SJCRH30 (cell line): ENCODE measurements around the gene NR1D1. TPM values are rescaled to one million over a fixed set of nuclear protein-coding genes. Genes with fewer than 3 reads are reported as not detected.

Source experiments
- DNase-seq, 2 experiments: peaks; one replicate each; pipeline ENCODE4 v3.0.0-alpha.2; 2015 to 2020
- H3K27ac ChIP-seq: fragments of 250-450 bp; sonication (Bioruptor Pico); 2 replicates; pipeline ENCODE4 v1.5.1; 2020; ENCODE audit warnings: mild to moderate bottlenecking, moderate library complexity
- H3K27me3 ChIP-seq: fragments of 250-450 bp; sonication (Bioruptor Pico); 2 replicates; pipeline ENCODE4 v1.5.1; 2020; ENCODE audit warnings: mild to moderate bottlenecking, moderate library complexity
- H3K36me3 ChIP-seq: fragments of 250-450 bp; sonication (Bioruptor Pico); 2 replicates; pipeline ENCODE4 v1.5.1; 2020; ENCODE audit warnings: mild to moderate bottlenecking, moderate library complexity
- H3K4me1 ChIP-seq: fragments of 250-450 bp; sonication (Bioruptor Pico); 2 replicates; pipeline ENCODE4 v1.5.1; 2020; ENCODE audit warnings: mild to moderate bottlenecking, moderate library complexity
- H3K4me3 ChIP-seq: fragments of 250-450 bp; sonication (Bioruptor Pico); 2 replicates; pipeline ENCODE4 v1.5.1; 2020; ENCODE audit warnings: mild to moderate bottlenecking, moderate library complexity
- H3K9me3 ChIP-seq: fragments of 250-450 bp; sonication (Bioruptor Pico); replicated peaks from 2 replicates; pipeline ENCODE4 v1.5.1; 2020; ENCODE audit warnings: mild to moderate bottlenecking, moderate library complexity
- total RNA-seq: library from RNA; depleted of rRNA; stranded (reverse); fragments of >200 nt; shearing (Covaris generic); gene quantifications from 2 replicates; pipeline ENCODE4 v1.2.3, GENCODE V29; 2014; rRNA removed

The NR1D1 gene
- total RNA-seq, 1 experiment from 2014 or later = 1.0 TPM

DNA sequence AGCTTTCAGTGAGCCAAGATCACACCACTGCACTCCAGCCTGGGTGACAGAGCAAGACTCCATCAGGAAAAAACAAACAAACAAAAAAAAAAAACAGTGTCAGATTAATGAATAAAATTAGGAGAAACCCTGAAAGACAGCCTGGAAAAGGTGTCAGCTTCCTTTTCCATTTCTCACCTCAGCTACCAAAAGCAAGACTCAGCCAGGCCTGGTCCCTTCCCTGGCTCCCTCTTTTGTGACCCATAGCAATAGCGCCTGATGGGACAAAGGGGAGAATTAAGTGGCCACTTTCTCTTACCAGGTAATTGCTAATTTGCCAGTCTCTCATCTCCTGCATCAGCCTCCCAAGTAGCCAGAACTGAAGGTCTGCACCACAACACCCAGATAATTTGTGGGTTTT, 41.5 kb downstream of the NR1D1 start:
- Histone ChIP-seq H3K27ac (no peak overlapping the region), H3K4me1 (peaks cover 14% of the 10 kb centered on the region; the same call in 1 of the 2 replicates), H3K9me3 (no peaks in the 10 kb centered on the region), H3K4me3 (no peak overlapping the region), H3K27me3 (peaks cover 9% of the 10 kb centered on the region; the same call in 1 of the 2 replicates), H3K36me3 (no peaks in the 10 kb centered on the region)
- DNase-seq = no peak

DNA sequence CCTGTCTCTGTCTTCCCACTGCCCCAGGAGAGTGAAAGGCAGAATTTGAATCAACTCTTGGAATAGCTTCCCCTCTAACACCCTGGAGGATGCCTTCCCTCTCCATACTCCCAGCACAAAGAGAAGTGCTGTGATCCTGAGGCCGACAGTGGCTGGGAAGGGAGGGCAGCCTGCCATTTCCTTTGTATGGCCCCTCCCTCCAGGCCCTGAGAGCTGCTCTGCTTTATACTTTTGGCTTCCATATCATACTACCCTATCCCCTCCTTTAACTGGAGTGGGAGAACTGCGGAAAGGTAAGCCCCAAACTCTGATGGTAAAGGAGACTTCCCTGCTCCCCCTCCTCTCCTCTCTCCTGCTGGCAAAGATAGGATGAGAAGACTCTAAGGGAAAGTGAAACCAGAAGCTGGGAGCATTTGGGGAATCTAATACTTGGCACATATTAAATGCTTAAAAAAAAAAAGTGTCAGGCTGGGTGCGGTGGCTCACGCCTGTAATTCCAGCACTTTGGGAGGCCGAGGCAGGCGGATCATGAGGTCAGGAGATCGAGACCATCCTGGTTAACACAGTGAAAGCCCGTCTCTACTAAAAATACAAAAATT, 42.1 kb downstream of the NR1D1 start:
- DNase-seq = no peak

DNA sequence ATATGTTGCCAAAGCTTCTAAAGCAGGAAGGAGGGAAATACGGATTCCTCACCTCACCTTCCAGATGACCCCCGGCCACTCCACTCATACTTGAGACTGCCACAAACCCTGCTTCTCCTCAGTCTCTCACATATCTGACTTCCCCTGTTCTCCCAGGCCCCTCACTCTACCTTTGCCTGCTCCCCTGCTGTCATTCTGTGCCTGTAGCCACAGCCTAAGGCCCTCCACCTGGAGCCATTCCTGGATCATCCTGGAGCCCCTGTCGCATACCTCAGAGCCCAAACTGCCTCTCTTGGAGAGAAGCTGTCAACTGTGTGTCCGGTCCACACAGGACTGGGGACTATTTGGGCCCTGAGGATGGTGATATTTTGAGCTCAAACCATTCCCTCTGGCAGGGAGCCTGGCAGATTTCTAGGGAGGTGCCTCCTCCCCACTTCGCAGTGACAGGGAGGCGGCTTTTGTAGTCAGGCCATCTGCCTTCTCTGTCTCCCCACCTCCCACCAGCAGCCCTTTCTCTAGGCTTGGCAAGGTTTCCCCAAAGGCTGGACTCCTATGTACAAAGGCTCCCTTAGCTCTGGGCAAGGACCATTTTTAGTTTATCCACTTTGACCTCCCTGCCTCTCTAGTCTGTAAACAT, 43.9 kb downstream of the NR1D1 start:
- H3K4me3 ChIP-seq = no peak overlapping the region
- no peaks in the 10 kb centered on the region for H3K36me3 ChIP-seq
- DNase-seq = no peak
- no peaks in the 10 kb centered on the region for H3K9me3 ChIP-seq
- no peak overlapping the region for H3K27ac ChIP-seq
- peaks cover 9% of the 10 kb centered on the region; the same call in 1 of the 2 replicates for H3K27me3 ChIP-seq
- peaks cover 8% of the 10 kb centered on the region; the same call in 1 of the 2 replicates for H3K4me1 ChIP-seq

More for the DNA sequence above, 42.1 kb downstream of the NR1D1 start:
- Histone ChIP-seq H3K4me3 (no peak overlapping the region), H3K4me1 (peaks cover 13% of the 10 kb centered on the region; the same call in 1 of the 2 replicates), H3K27ac (no peak overlapping the region), H3K36me3 (no peaks in the 10 kb centered on the region), H3K9me3 (no peaks in the 10 kb centered on the region), H3K27me3 (peaks cover 9% of the 10 kb centered on the region; the same call in 1 of the 2 replicates)

Other genes with a start within 250 kb of the NR1D1 start
- gene IKZF3, start 236.3 kb downstream of the NR1D1 start, total RNA-seq = not detected in 2 replicates
- gene ZPBP2, start 232.4 kb downstream of the NR1D1 start, total RNA-seq = not detected in 2 replicates
- 1.9 and 2.1 TPM in 2 replicates for gene GSDMB, start 182.0 kb downstream of the NR1D1 start, total RNA-seq
- 27.5 and 27.8 TPM in 2 replicates for gene ORMDL3, start 173.0 kb downstream of the NR1D1 start, total RNA-seq
- gene LRRC3C, start 172.9 kb downstream of the NR1D1 start, total RNA-seq = not detected in 2 replicates
- not detected in 2 replicates for gene GSDMA, start 137.6 kb downstream of the NR1D1 start, total RNA-seq
- gene PSMD3, start 119.8 kb downstream of the NR1D1 start, total RNA-seq = 128 and 129 TPM in 2 replicates
- gene CSF3, start 85.1 kb downstream of the NR1D1 start, total RNA-seq = 0.55 and 1.4 TPM in 2 replicates
- gene MED24, start 46.2 kb downstream of the NR1D1 start, total RNA-seq = 41.8 and 55.0 TPM in 2 replicates
- gene THRA, start 37.6 kb downstream of the NR1D1 start, total RNA-seq = 13.3 and 14.4 TPM in 2 replicates
- 72.9 and 76.1 TPM in 2 replicates for gene MSL1, start 21.4 kb upstream of the NR1D1 start, total RNA-seq
- gene CASC3, start 39.9 kb upstream of the NR1D1 start, total RNA-seq = 53.8 and 58.5 TPM in 2 replicates
- gene RAPGEFL1, start 76.9 kb upstream of the NR1D1 start, total RNA-seq = 1.6 and 2.7 TPM in 2 replicates
- 8.3 and 9.0 TPM in 2 replicates for gene WIPF2, start 118.7 kb upstream of the NR1D1 start, total RNA-seq
- gene CDC6, start 187.3 kb upstream of the NR1D1 start, total RNA-seq = 89.3 and 97.0 TPM in 2 replicates
- gene RARA, start 208.6 kb upstream of the NR1D1 start, total RNA-seq = 42.3 and 43.2 TPM in 2 replicates